ENCODE results near the gene ISG20L2. TPM values are rescaled to one million over a fixed set of nuclear protein-coding genes. Genes with fewer than 3 reads are reported as not detected.

ISG20L2 gene
- total RNA-seq, 2 donors from 2014 or later, result 15.0 to 19.8 TPM

GRCh38 chr1:156726549-156727226 lies 1.9 kb downstream of the ISG20L2 start:
- Histone ChIP-seq H3K36me3 (peaks cover 25% of the 10 kb centered on the region), H3K27me3 (replicated peaks; ENCODE audit: insufficient read depth) (no peaks in the 10 kb centered on the region), H3K27ac (no peak overlapping the region), H3K4me3 (peak overlapping the region; percentile 80), H3K9me3 (no peaks in the 10 kb centered on the region), H3K4me1 (ENCODE audit: control insufficient read depth in 1 of 2, low read depth in 2 of 2) (peaks cover 27 to 57% of the 10 kb centered on the region in 2 donors)
- no peak for DNase-seq (ENCODE audit: low spot score)
- ATAC-seq (ENCODE audit: insufficient number of reproducible peaks, low FRiP score, low read depth), result no peak
- peak; percentile 36 for TF ChIP-seq CTCF (IDR thresholded peaks at IDR 0.05)

GRCh38 chr1:156725683-156726280 lies 2.8 kb downstream of the ISG20L2 start:
- H3K27ac ChIP-seq, result no peak overlapping the region
- no peaks in the 10 kb centered on the region for H3K27me3 ChIP-seq (replicated peaks; ENCODE audit: insufficient read depth)
- H3K36me3 ChIP-seq, result peaks cover 33% of the 10 kb centered on the region
- peak overlapping the region; percentile 80 for H3K4me3 ChIP-seq
- ATAC-seq (ENCODE audit: insufficient number of reproducible peaks, low FRiP score, low read depth) (peak; percentile 42), DNase-seq (ENCODE audit: low spot score) (no peak)
- H3K9me3 ChIP-seq, result no peaks in the 10 kb centered on the region
- H3K4me1 ChIP-seq (ENCODE audit: control insufficient read depth in 1 of 2, low read depth in 2 of 2), result peaks cover 27 to 57% of the 10 kb centered on the region in 2 donors
- peak; percentile 90 for TF ChIP-seq CTCF (IDR thresholded peaks at IDR 0.05)

GRCh38 chr1:156721535-156721934 lies 7.0 kb downstream of the ISG20L2 start:
- no peak for DNase-seq (ENCODE audit: low spot score)
- peaks cover 16 to 28% of the 10 kb centered on the region in 2 donors for H3K4me1 ChIP-seq (ENCODE audit: control insufficient read depth in 1 of 2, low read depth in 2 of 2)
- no peak for ATAC-seq (ENCODE audit: insufficient number of reproducible peaks, low FRiP score, low read depth)
- H3K27me3 ChIP-seq (replicated peaks; ENCODE audit: insufficient read depth), result no peaks in the 10 kb centered on the region
- TF ChIP-seq CTCF (IDR thresholded peaks at IDR 0.05), result no peak
- no peak overlapping the region for H3K27ac ChIP-seq
- peaks cover 38% of the 10 kb centered on the region for H3K36me3 ChIP-seq
- no peak overlapping the region for H3K4me3 ChIP-seq
- H3K9me3 ChIP-seq, result no peaks in the 10 kb centered on the region

- Histone ChIP-seq H3K27me3 (replicated peaks; ENCODE audit: insufficient read depth) (no peaks in the 10 kb centered on the region), H3K36me3 (peaks cover 38% of the 10 kb centered on the region), H3K4me1 (ENCODE audit: control insufficient read depth in 1 of 2, low read depth in 2 of 2) (peaks cover 11 to 23% of the 10 kb centered on the region in 2 donors), H3K9me3 (no peaks in the 10 kb centered on the region), H3K27ac (no peak overlapping the region), H3K4me3 (no peak overlapping the region)
- DNase-seq (ENCODE audit: low spot score) (no peak), ATAC-seq (ENCODE audit: insufficient number of reproducible peaks, low FRiP score, low read depth) (no peak)
- no peak for TF ChIP-seq CTCF (IDR thresholded peaks at IDR 0.05)
Measured at GRCh38 chr1:156721131-156721530, 7.4 kb downstream of the ISG20L2 start.

- Histone ChIP-seq H3K36me3 (peaks cover 16% of the 10 kb centered on the region), H3K9me3 (no peaks in the 10 kb centered on the region), H3K27ac (no peak overlapping the region), H3K27me3 (replicated peaks; ENCODE audit: insufficient read depth) (no peaks in the 10 kb centered on the region), H3K4me3 (no peak overlapping the region), H3K4me1 (ENCODE audit: control insufficient read depth in 1 of 2, low read depth in 2 of 2) (no peaks in the 10 kb centered on the region)
- DNase-seq (ENCODE audit: low spot score) (no peak), ATAC-seq (ENCODE audit: insufficient number of reproducible peaks, low FRiP score, low read depth) (no peak)
- TF ChIP-seq CTCF (IDR thresholded peaks at IDR 0.05), result no peak
Measured at GRCh38 chr1:156717351-156717750, 11.2 kb downstream of the ISG20L2 start.

Measured in thoracic aorta (tissue), 2 donors.